Testis (tissue), 3 donors: ENCODE measurements around the gene ITGA11. TPM values are rescaled to one million over a fixed set of nuclear protein-coding genes. Genes with fewer than 3 reads are reported as not detected.
A peak's percentile ranks its signal among the peaks of the same experiment; 100 is the strongest.

ENCODE experiments used
- DNase-seq: peaks from one replicate; pipeline ENCODE4 v3.0.0-alpha.2; 2019
- H3K27ac ChIP-seq, 2 donors: fragments of 200-600 bp; sonication (generic); one replicate each; pipeline ENCODE4 v1.5.1; 2019
- H3K27me3 ChIP-seq: fragments of 200-600 bp; sonication (generic); one replicate; pipeline ENCODE4 v1.5.1; 2019
- H3K36me3 ChIP-seq: fragments of 200-600 bp; sonication (generic); one replicate; pipeline ENCODE4 v1.5.1; 2017; ENCODE audit warnings: low read depth; ENCODE audit errors: missing control alignments
- H3K4me1 ChIP-seq: fragments of 200-600 bp; sonication (generic); one replicate; pipeline ENCODE4 v1.5.1; 2019
- H3K4me3 ChIP-seq, 2 donors: fragments of 200-600 bp; sonication (generic); one replicate each; pipeline ENCODE4 v1.5.1; 2017 to 2019
- H3K9me3 ChIP-seq: fragments of 200-600 bp; sonication (generic); one replicate; pipeline ENCODE4 v1.5.1; 2017
- POLR2A ChIP-seq: fragments of 450-650 bp; IDR thresholded peaks from one replicate; pipeline ENCODE4 v1.6.1; 2017; ENCODE audit warnings: antibody characterized with exemption, mild to moderate bottlenecking, moderate library complexity
- WGBS, 2 donors: methylation state at CpG; one replicate each; pipeline ENCODE4 v1.1.5; 2018; 5-methylcytosine and 5-hydroxymethylcytosine counted together
- intact Hi-C: fragments of 100-400 bp; cut with DNase I; formaldehyde crosslinking; loops from one replicate; pipeline ENCODE4 v1.15.1; 2023; ENCODE audit warnings: low total_unique reads
- polyA plus RNA-seq: library from polyadenylated mRNA; stranded (reverse); fragments of 350-450 nt; fragmentation: Illumina TruSeq; extraction: RNeasy Lipid Tissue Mini Kit (QIAGEN cat#74804); gene quantifications from one replicate; pipeline ENCODE4 v1.2.3, GENCODE V29; 2014; ENCODE audit warnings: low read depth, low replicate concordance; ENCODE audit not compliant: insufficient read depth
- total RNA-seq, 2 donors: library from RNA; depleted of rRNA; stranded (reverse); fragments of >200 nt; gene quantifications; one replicate each; pipeline ENCODE4 v1.2.3, GENCODE V29; 2016
- TF ChIP-seq, protein P1 (sequence below), 3 experiments: fragments of 450-650 bp in 2 of 3; fragments of 200-600 bp in 1 of 3; sonication (generic) in 1 of 3; IDR thresholded peaks; one replicate each; pipeline ENCODE4 v1.5.1; 2016 to 2019; ENCODE audit warnings: antibody characterized with exemption in 3 of 3, mild to moderate bottlenecking in 2 of 3, moderate library complexity in 1 of 3

The ITGA11 gene
- total and polyA plus RNA-seq, 3 donors from 2014 or later, result 4.3 to 6.6 (median 5.6) TPM

DNA sequence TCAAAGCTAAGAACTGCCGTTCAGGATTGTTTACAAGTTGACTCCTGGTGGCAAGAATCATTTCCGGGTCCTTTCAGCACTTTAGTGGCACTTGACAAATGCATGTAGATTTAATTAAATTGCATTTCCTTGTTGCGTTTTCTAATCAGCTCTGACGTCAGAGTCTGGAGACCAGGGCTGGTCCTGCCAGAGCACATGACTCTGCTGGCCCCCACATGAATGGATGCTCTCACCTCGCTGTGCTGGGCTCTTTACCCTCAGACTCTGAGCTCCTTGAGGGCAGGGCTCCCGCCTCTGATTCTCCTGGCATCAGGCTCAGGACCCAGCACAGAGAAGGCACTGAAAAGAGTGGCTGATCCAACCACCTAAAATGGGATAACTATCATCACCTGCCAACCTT, 85.0 kb downstream of the ITGA11 start:
- TF ChIP-seq POLR2A, result no peak
- TF ChIP-seq, protein P1, sequence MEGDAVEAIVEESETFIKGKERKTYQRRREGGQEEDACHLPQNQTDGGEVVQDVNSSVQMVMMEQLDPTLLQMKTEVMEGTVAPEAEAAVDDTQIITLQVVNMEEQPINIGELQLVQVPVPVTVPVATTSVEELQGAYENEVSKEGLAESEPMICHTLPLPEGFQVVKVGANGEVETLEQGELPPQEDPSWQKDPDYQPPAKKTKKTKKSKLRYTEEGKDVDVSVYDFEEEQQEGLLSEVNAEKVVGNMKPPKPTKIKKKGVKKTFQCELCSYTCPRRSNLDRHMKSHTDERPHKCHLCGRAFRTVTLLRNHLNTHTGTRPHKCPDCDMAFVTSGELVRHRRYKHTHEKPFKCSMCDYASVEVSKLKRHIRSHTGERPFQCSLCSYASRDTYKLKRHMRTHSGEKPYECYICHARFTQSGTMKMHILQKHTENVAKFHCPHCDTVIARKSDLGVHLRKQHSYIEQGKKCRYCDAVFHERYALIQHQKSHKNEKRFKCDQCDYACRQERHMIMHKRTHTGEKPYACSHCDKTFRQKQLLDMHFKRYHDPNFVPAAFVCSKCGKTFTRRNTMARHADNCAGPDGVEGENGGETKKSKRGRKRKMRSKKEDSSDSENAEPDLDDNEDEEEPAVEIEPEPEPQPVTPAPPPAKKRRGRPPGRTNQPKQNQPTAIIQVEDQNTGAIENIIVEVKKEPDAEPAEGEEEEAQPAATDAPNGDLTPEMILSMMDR (IDR thresholded peaks at IDR 0.05), result no peak
- Histone ChIP-seq H3K4me1 (peaks cover 11% of the 10 kb centered on the region), H3K27ac (no peak overlapping the region), H3K4me3 (no peak overlapping the region), H3K27me3 (no peaks in the 10 kb centered on the region), H3K36me3 (no peaks in the 10 kb centered on the region), H3K9me3 (no peaks in the 10 kb centered on the region)
- intact Hi-C loops, result no loop called here
- WGBS, 2 donors, result 83 to 87% methylated on average over 6 of the region's 6 CpGs
- no peak for DNase-seq

DNA sequence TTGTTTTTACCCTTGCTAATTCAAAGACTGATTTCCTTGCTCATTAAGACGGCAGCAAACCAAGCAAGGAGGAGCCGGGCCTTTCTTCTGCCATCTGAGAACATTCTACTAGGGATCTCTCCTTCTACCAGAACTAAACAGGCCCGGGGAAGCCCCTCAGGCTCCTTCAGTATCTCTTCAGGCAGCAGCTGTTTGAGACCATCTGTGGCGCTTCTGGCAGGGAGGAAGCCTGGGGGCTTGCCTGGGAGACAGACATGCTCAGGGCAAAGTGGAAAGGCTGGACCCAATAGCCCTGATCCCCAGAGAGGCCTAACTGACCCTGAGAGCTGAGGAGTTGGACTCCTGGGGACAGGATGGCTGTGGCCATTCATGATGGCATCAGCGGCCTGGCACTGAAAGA, 86.5 kb downstream of the ITGA11 start:
- Histone ChIP-seq H3K27me3 (no peaks in the 10 kb centered on the region), H3K36me3 (no peaks in the 10 kb centered on the region), H3K4me3 (no peak overlapping the region), H3K27ac (no peak overlapping the region), H3K9me3 (no peaks in the 10 kb centered on the region), H3K4me1 (peaks cover 26% of the 10 kb centered on the region)
- 81% methylated on average over 2 to 5 of the region's 5 CpGs for WGBS, 2 donors
- TF ChIP-seq, protein P1 (IDR thresholded peaks at IDR 0.05), result no peak
- no peak for TF ChIP-seq POLR2A
- intact Hi-C loops, result no loop called here
- no peak for DNase-seq

DNA sequence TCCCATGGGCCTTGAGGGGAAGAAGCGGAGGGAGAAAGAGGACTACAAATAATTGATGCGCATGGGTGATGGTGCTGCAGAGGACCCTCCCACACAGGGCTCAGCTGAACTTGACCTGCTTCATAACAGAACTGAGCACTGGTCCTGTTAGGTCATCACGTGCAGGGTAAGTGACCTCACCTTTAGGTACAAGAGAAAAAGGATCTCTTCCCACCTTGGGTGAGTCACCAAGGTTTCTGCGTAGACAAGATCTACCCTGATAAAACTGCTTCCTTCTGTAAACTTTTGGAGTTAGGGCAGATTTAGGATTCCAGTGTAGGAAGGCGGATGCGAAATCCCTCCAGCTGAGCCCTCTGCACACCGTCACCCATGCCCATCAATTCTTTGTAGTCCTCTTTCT, 87.4 kb downstream of the ITGA11 start:
- intact Hi-C loops, result no loop called here
- no peak for TF ChIP-seq POLR2A
- TF ChIP-seq, protein P1 (IDR thresholded peaks at IDR 0.05), result no peak
- H3K27me3 ChIP-seq, result no peaks in the 10 kb centered on the region

DNA sequence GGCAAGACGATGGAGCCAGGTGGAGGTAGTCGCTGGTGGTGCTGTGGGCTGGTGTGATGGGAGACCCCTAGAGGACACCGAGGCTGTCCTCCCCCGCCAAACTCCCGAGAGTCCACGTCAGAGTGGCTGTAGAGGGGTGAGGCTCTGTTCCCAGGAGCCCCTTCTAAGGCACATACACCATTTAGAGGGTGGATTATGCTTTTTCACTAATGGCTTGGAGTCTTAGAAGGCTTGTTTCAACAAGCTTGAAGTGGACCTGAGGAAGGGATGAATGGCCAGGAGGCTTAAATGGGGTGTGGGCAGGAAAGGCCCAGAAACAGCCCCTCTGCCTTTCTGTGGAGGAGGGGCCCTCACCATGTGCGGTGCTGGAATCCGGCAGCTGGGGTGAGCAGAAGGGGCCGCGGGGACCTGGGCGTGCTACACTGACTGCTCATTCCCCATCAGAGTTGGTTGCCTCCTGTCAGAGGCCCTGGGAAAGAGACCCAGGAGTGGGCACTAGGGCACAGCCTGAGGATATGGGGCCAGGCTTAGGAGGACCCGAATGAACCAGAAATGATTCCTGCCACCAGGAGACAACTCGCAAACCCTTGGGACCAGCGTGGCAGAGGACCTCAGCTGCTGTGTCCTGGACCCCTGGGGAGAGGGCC, 88.3 kb downstream of the ITGA11 start:
- Histone ChIP-seq H3K4me3 (no peak overlapping the region), H3K9me3 (no peaks in the 10 kb centered on the region), H3K27ac (peak overlapping the region in 1 of 2 donors; percentile 82), H3K36me3 (no peaks in the 10 kb centered on the region), H3K4me1 (peaks cover 29% of the 10 kb centered on the region), H3K27me3 (no peaks in the 10 kb centered on the region)
- DNase-seq, result no peak
- WGBS, 2 donors, result 86 to 93% methylated on average over 11 to 14 of the region's 14 CpGs
- TF ChIP-seq, protein P1 (IDR thresholded peaks at IDR 0.05), result no peak
- no peak for TF ChIP-seq POLR2A
- intact Hi-C loops, result no loop called here

More for the DNA sequence above, 87.4 kb downstream of the ITGA11 start:
- no peak for DNase-seq
- Histone ChIP-seq H3K9me3 (no peaks in the 10 kb centered on the region), H3K27ac (no peak overlapping the region), H3K4me1 (peaks cover 29% of the 10 kb centered on the region), H3K36me3 (no peaks in the 10 kb centered on the region), H3K4me3 (no peak overlapping the region)
- 94 to 98% methylated on average over 7 of the region's 7 CpGs for WGBS, 2 donors
